ENCODE results near the gene CEACAM8.

GRCh38 chr19:42532891-42533290 is 61.8 kb downstream of the CEACAM8 start:
- TF ChIP-seq, protein P1, sequence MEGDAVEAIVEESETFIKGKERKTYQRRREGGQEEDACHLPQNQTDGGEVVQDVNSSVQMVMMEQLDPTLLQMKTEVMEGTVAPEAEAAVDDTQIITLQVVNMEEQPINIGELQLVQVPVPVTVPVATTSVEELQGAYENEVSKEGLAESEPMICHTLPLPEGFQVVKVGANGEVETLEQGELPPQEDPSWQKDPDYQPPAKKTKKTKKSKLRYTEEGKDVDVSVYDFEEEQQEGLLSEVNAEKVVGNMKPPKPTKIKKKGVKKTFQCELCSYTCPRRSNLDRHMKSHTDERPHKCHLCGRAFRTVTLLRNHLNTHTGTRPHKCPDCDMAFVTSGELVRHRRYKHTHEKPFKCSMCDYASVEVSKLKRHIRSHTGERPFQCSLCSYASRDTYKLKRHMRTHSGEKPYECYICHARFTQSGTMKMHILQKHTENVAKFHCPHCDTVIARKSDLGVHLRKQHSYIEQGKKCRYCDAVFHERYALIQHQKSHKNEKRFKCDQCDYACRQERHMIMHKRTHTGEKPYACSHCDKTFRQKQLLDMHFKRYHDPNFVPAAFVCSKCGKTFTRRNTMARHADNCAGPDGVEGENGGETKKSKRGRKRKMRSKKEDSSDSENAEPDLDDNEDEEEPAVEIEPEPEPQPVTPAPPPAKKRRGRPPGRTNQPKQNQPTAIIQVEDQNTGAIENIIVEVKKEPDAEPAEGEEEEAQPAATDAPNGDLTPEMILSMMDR (IDR thresholded peaks at IDR 0.05; ENCODE audit: insufficient read depth, low read length, poor library complexity, severe bottlenecking), result no peak
- TF ChIP-seq EZH2phosphoT487 (conservative IDR thresholded peaks at IDR 0.05; ENCODE audit: low read length), result no peak

All from SU-DHL-6 (cell line).